Measurements from ENCODE around the gene TBXAS1. TPM values are rescaled to one million over a fixed set of nuclear protein-coding genes. Genes with fewer than 3 reads are reported as not detected.

TBXAS1 gene
- total RNA-seq, result 0.19 and 0.81 TPM in 2 replicates

GRCh38 chr7:139829025-139829774, at the start of gene TBXAS1:
TSS of gene TBXAS1 (plus strand) at chr7:139829264. CDS start at chr7:139829391, 127 bp downstream.

GRCh38 chr7:140062528-140063299, 233.7 kb downstream of the TBXAS1 start, which contains the start of gene PARP12:
TSS of gene PARP12 (minus strand) at chr7:140062951. CDS start at chr7:140062847, 104 bp downstream.

Other genes with a start within 250 kb of the TBXAS1 start
- 6.0 and 13.5 TPM in 2 replicates for gene HIPK2, start 51.3 kb upstream of the TBXAS1 start, total RNA-seq
- gene PARP12, start 233.7 kb downstream of the TBXAS1 start, total RNA-seq, result 48.1 and 81.1 TPM in 2 replicates